NB4 (cell line): Measurements from ENCODE around the gene ARHGAP23.

Experiments used
- CTCF ChIP-seq: IDR thresholded peaks from one replicate; pipeline ENCODE4 v1.5.1; 2012; ENCODE audit warnings: low read depth, low read length
- MAX ChIP-seq: IDR thresholded peaks from 2 replicates; pipeline ENCODE4 v1.6.1; 2011; ENCODE audit warnings: low read depth, low read length
- MYC ChIP-seq: IDR thresholded peaks from 2 replicates; pipeline ENCODE4 v1.6.1; 2011; ENCODE audit warnings: low read depth, low read length
- POLR2A ChIP-seq: IDR thresholded peaks from 2 replicates; pipeline ENCODE4 v1.6.1; 2011; ENCODE audit warnings: mild to moderate bottlenecking; ENCODE audit not compliant: insufficient read length; ENCODE audit errors: extremely low read depth

- no peak for TF ChIP-seq CTCF
- TF ChIP-seq POLR2A, result no peak
- no peak for TF ChIP-seq MYC
- no peak for TF ChIP-seq MAX
These were observed 126.4 kb downstream of the ARHGAP23 start for GRCh38 chr17:38554430-38555350.
